Measurements from ENCODE around the gene INS.

INS gene

GRCh38 chr11:2160736-2161259 lies at the start of gene INS:
Gene INS, minus strand, starts transcription at chr11:2161209. Its CDS starts 238 bp downstream, at chr11:2160971.
- DNase-seq, result no peak

- DNase-seq, result peak; percentile 3
Observed at GRCh38 chr11:2210366-2211112, 49.5 kb upstream of the INS start.

- DNase-seq, result peak; percentile 2
Observed at GRCh38 chr11:2209900-2210321, 48.9 kb upstream of the INS start.

GRCh38 chr11:2209370-2209801 lies 48.4 kb upstream of the INS start:
- peak; percentile 3 for DNase-seq

GRCh38 chr11:2208691-2209369 lies 47.8 kb upstream of the INS start:
- peak; percentile 1 for DNase-seq

GRCh38 chr11:2207773-2208621 lies 47.0 kb upstream of the INS start:
- DNase-seq, result no peak

GRCh38 chr11:2207212-2207611 lies 46.2 kb upstream of the INS start:
- DNase-seq, result no peak

GRCh38 chr11:2205981-2206690 lies 45.1 kb upstream of the INS start:
- DNase-seq, result no peak

GRCh38 chr11:2205214-2205720 lies 44.3 kb upstream of the INS start:
- no peak for DNase-seq

DNA sequence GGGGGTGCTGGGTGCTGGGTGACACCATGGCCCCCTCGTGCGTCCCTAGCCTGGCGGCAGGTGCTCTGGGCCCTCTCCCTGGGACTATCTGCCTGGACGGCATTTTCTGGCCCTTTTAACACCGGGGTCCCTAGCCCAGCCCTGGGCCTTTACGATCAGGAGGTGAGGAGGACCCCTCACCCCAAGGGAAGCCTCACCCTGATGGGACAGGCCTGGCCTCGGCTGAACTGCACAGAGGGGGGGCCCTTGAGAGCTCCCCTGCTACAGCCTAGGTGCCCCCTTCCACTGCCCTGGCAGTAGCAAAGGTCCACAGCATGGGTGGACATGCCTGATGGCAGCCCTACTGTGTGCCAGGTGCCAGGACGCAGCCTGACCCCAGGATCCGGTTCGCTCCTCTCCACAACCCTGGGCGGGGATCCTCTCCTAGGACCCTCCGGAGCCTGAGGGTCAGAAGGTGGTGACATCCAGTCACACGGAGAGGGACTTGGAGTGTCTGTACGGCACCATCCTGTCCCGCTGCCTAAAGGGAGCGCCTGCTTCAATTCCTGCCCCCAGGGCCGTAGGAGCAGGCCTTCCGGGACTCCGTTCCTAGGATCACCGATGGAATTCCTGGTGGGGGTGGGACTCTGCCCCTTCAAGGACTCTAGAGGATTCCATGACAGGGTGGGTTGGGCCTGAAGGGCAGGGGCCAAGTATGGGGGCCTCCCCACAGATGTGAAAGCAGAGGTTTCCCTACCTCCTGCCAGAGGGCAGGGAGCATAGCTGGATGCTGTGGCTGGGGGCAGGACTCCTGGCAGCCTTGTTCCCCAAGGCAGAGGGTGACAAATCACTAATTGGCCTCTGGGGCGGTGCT lies 43.6 kb upstream of the INS start:
- DNase-seq, result no peak

GRCh38 chr11:2203440-2204259 lies 42.6 kb upstream of the INS start:
- no peak for DNase-seq

- DNase-seq, result no peak
Observed at GRCh38 chr11:2202900-2203439, 42.0 kb upstream of the INS start.

DNA sequence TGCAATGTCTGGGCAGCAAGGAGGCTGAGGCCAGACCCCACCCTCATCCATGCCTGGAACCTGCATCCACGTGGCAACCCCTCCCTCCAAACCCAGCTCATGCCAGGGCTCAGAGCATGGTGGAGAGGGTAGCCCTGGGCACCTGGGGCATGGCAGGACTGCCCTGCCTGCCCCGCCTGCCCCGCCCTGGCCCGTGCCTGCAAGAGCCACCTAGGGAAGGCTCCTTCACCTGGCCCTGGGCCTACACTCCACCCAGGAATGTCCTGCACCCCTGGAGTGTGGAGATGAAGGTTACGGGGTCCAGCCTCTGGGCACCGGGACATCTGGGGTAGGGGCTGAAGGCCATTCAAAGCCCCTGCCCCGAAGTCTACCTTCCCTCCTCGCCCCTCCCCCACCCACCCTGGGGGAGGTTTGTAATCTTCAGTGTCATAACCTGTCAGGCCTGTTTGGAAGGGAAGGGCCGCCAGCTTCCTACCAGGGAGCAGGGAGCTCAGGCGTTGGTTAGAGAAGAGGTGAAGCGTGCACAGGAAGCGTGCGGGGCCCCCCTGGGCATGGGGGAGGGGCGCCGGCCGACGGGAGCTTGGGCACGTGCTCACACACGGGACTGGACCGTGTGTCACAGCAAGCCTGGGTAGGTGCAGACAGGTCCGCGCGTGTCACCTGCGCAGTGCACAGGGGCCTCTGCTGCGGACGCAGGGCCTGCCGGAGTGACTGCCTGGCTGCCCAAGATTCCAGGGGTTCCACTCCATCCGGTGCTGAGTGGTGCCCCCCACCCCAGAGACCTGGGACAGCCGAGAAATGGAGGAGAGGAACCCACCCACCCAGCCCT lies 41.3 kb upstream of the INS start:
- DNase-seq, result no peak

GRCh38 chr11:2201542-2201941 lies 40.5 kb upstream of the INS start:
- no peak for DNase-seq

- no peak for DNase-seq
Observed at GRCh38 chr11:2200957-2201519, 40.0 kb upstream of the INS start.

- no peak for DNase-seq
Observed at GRCh38 chr11:2200536-2200935, 39.5 kb upstream of the INS start.

GRCh38 chr11:2199466-2200341 lies 38.7 kb upstream of the INS start:
- DNase-seq, result no peak
